GM19351 (cell line): Measurements from ENCODE around the gene ARRDC1.
"Not testable (repeated sequence)": the region's sequence is repeated elsewhere in the genome, so short reads cannot be mapped to it uniquely, and the experiment has no call there.

Experiments
- ATAC-seq: cut with Tn5 transposase; IDR thresholded peaks from one replicate; pipeline ENCODE4 v1.9.1; 2021; ENCODE audit warnings: mild to moderate bottlenecking, moderate library complexity; ENCODE audit not compliant: unreplicated experiment

The ARRDC1 gene

GRCh38 chr9:137605121-137606004, at the start of gene ARRDC1:
Gene ARRDC1, plus strand, starts transcription at chr9:137605686. Its CDS starts 32 bp downstream, at chr9:137605718.
- ATAC-seq, result peak; percentile 76

- no peak for ATAC-seq
These were observed 49.2 kb upstream of the ARRDC1 start for GRCh38 chr9:137556069-137556838.

- ATAC-seq, result no peak
These were observed 47.4 kb upstream of the ARRDC1 start for GRCh38 chr9:137558127-137558526.

GRCh38 chr9:137564134-137564533, 41.4 kb upstream of the ARRDC1 start:
- ATAC-seq, result no peak

GRCh38 chr9:137564817-137565411, 40.6 kb upstream of the ARRDC1 start:
- ATAC-seq, result no peak

- ATAC-seq, result not testable (repeated sequence)
These were observed 37.0 kb upstream of the ARRDC1 start for GRCh38 chr9:137568445-137568844.

GRCh38 chr9:137569609-137570203, 35.8 kb upstream of the ARRDC1 start:
- no peak for ATAC-seq

- ATAC-seq, result no peak
These were observed 34.9 kb upstream of the ARRDC1 start for GRCh38 chr9:137570566-137570965.

- no peak for ATAC-seq
These were observed 31.3 kb upstream of the ARRDC1 start for GRCh38 chr9:137574192-137574591.

- ATAC-seq, result no peak
These were observed 30.1 kb upstream of the ARRDC1 start for GRCh38 chr9:137575364-137575715.

GRCh38 chr9:137575716-137576411, 29.6 kb upstream of the ARRDC1 start:
- no peak for ATAC-seq

- peak; percentile 93 for ATAC-seq
These were observed 26.8 kb upstream of the ARRDC1 start, which contains the start of gene DPH7 for GRCh38 chr9:137578518-137579258. Gene DPH7, minus strand, starts transcription at chr9:137578925. Its CDS starts 148 bp downstream, at chr9:137578777.

- ATAC-seq, result no peak
These were observed 26.3 kb upstream of the ARRDC1 start for GRCh38 chr9:137579259-137579604.

- ATAC-seq, result no peak
These were observed 25.1 kb upstream of the ARRDC1 start for GRCh38 chr9:137580209-137580953.

GRCh38 chr9:137580954-137581322, 24.5 kb upstream of the ARRDC1 start:
- ATAC-seq, result no peak

GRCh38 chr9:137581361-137582285, 23.9 kb upstream of the ARRDC1 start:
- ATAC-seq, result no peak

GRCh38 chr9:137582286-137582860, 23.1 kb upstream of the ARRDC1 start:
- ATAC-seq, result no peak

- no peak for ATAC-seq
These were observed 22.1 kb upstream of the ARRDC1 start for GRCh38 chr9:137583347-137583746.
